22Rv1 (cell line): ENCODE data around the gene FAAP100.

Experiments used
- H3K27ac ChIP-seq: fragments of 450-650 bp; 2 replicates; pipeline ENCODE4 v1.5.1; 2017
- ZFX ChIP-seq: fragments of 450-650 bp; IDR thresholded peaks from 2 replicates; pipeline ENCODE4 v1.6.1; 2017; ENCODE audit warnings: antibody characterized with exemption, borderline replicate concordance
- TF ChIP-seq, protein P1 (sequence below): fragments of 450-650 bp; IDR thresholded peaks from 2 replicates; pipeline ENCODE4 v1.5.1; 2017; ENCODE audit warnings: mild to moderate bottlenecking

The FAAP100 gene

DNA sequence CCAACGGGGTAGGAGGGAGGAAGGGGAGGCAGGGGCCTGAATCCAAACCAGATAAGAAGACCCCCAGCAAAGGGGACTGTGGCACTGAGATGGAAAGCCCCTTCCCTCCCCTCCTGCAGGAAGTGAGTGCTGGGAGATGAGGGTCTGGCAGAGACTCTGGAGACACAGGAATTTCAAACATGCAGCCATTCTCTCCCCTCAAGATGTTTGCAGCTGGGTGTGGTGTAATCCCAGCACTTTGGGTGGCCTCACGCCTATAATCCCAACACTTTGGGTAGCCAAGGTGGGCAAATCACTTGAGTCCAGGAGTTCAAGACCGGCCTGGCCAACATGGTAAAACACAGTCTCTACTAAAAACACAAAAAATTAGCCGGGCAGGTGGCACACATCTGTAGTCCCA is 33.9 kb upstream of the FAAP100 start:
- H3K27ac ChIP-seq: no peak overlapping the region
- TF ChIP-seq, protein P1, sequence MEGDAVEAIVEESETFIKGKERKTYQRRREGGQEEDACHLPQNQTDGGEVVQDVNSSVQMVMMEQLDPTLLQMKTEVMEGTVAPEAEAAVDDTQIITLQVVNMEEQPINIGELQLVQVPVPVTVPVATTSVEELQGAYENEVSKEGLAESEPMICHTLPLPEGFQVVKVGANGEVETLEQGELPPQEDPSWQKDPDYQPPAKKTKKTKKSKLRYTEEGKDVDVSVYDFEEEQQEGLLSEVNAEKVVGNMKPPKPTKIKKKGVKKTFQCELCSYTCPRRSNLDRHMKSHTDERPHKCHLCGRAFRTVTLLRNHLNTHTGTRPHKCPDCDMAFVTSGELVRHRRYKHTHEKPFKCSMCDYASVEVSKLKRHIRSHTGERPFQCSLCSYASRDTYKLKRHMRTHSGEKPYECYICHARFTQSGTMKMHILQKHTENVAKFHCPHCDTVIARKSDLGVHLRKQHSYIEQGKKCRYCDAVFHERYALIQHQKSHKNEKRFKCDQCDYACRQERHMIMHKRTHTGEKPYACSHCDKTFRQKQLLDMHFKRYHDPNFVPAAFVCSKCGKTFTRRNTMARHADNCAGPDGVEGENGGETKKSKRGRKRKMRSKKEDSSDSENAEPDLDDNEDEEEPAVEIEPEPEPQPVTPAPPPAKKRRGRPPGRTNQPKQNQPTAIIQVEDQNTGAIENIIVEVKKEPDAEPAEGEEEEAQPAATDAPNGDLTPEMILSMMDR: no peak
- TF ChIP-seq ZFX: no peak

DNA sequence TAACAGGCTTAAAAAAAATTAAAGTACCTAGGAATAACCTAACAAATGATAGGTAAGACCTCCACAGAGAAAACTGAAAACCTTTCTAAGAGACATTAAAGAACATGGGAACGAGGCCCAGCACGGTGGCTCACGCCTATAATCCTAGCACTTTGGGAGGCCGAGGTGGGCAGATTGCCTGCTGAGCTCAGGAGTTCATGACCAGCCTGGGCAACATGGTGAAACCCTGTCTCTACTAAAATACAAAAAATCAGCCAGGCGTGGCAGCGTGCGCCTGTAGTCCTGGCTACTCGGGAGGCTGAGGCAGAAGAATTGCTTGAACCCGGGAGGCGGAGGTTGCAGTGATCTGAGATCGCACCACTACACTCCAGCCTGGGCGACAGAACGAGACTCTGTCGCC is 32.6 kb upstream of the FAAP100 start:
- peak overlapping the region; percentile 19; the same call in 1 of the 2 replicates for H3K27ac ChIP-seq

DNA sequence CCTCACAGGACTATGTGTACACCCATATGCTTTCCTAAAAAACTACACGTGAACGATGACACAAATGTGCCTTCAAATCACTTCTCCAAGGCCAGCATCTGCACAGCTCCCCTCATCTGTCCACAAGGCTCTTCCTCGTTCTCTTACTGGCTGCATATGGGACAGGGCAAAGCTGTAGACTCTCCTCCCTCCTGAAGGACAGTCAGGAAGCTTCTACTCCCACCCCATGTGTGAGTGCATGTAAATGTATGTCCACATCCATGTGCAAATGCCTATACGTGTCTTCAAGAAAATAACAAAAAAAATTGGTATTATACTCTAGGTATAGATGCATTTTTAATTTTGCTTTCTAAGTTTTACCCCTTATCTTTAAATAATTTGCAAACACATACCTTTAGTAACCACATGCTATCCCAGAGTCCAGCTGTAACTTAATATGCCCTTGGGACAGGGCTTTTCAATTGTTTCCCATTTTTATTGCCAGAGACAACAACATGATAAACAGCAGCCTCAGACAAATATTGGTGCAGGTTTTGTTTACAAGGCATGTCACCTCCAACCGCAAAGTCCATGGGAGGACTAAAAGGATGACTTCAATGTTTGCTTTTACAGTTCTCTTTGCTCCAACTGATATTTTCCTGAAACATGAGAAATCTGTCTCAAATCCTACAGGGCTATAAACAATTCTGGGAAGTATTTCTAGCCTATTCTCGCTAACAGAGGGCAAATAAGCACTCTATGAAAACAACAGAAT is 31.6 kb upstream of the FAAP100 start:
- peak overlapping the region; percentile 19 for H3K27ac ChIP-seq
- TF ChIP-seq, protein P1: no peak
- no peak for TF ChIP-seq ZFX

DNA sequence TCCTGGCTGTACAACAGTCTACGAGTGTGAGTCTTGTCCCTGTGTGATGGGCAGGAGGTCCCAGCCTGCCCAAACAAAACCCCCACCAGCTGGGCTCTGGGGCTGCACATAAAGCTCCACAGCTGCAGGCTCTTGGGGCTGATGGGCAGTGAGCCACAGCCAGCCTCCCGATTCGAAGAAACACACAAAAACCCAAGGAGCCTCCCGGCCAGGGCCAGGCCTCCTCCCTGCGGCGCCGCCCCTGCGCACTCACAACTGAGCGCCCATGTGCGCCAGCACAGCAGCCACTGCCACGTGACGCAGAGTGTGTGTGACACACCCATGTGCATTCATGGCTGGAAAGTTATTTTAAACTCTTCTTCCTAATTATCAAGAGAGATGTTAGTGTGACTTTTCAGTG is 30.6 kb upstream of the FAAP100 start:
- TF ChIP-seq, protein P1: no peak
- TF ChIP-seq ZFX: no peak

DNA sequence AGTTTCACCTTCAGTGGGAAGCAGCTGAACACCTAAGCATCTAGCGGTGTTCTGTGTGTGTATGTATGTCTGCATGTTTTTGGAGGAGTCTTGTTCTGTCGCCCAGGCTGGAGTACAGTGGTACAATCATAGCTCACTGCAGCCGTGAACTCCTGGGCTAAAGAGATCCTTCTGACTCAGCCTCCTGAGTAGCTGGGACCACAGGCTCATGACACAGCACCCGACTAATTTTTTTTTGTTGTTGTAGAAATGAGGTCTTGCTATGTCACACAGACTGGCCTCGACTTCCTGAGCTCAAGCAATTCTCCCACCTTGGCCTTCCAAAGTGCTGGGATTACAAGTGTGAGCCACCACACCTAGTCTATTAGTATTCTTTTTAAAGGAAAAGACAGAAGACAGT is 30.2 kb upstream of the FAAP100 start:
- no peak overlapping the region for H3K27ac ChIP-seq
- TF ChIP-seq, protein P1: no peak
- TF ChIP-seq ZFX: no peak

More for the DNA sequence above, 30.6 kb upstream of the FAAP100 start:
- H3K27ac ChIP-seq: no peak overlapping the region

DNA sequence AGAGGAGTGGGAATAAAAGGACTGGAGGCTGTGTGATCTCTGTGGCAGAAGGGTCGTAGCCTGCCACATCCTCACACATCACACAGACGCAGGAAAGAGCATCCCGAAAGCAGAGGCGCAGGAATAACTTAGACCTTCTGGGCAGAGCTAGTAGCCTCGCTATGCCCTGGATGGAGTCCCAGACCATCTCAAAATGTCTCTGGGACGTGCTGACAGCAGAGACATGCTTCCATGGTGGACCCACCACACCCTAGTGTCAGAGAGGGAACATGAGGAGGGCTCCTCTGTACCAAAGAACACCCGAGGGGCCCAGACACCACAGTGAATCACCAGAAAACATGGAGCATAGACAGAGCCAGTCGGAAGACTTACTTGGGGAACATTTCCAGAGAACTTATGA is 29.6 kb upstream of the FAAP100 start:
- no peak overlapping the region for H3K27ac ChIP-seq
- TF ChIP-seq ZFX: no peak

DNA sequence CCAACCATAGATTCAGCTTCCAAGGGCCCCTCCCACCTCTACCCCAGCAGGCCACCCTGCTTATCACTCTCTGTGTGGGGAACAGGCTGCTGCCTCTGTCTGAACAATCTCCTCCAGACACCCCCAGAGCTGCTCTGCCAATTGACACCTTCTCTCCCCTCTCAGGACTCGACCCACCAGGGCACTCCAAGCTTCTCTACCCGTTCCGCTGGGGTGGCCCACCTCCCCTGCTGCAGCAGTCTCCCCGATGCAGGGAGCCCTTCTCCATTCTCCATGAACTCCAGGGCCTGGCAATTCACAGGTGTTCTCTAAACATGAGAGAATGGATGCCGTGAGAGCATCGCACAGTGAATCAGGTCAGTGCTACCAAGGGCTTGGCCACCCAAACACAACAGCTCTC is 28.3 kb upstream of the FAAP100 start:
- no peak overlapping the region for H3K27ac ChIP-seq
- no peak for TF ChIP-seq ZFX
- TF ChIP-seq, protein P1: no peak

DNA sequence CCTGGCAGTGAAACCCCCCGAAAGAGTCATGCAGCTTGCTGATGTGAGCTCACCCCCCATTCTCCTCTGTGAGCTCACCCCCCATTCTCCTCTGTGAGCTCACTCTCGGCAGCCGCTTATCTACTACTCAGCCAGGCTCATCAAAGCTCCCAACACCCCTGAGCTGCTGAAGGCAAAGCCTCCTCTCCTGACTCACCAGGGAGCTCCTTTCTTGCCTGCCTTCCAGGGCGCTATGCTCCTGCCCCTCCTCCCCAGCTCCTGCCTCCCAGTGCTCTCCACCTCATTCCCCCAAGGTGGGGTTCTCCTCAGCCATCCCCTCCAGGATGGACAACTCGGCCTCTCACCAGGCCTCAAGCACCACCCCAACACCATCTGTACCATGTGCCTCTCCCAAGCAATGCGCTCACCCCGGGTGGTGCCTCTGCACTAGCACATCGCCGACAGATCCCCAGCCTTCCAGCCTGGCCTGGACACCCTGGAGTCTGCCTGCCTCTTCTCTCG is 27.7 kb upstream of the FAAP100 start:
- no peak overlapping the region for H3K27ac ChIP-seq
- TF ChIP-seq ZFX: no peak
- TF ChIP-seq, protein P1: no peak
